Esophagus (tissue), 2 donors: Measurements from ENCODE around the gene C1QTNF7. TPM values are rescaled to one million over a fixed set of nuclear protein-coding genes. Genes with fewer than 3 reads are reported as not detected.
A peak's percentile ranks its signal among the peaks of the same experiment; 100 is the strongest.

Source experiments
- H3K27ac ChIP-seq, 2 donors: one replicate each; pipeline ENCODE4 v1.5.1; 2013; ENCODE audit warnings: low read depth in 2 of 2, mild to moderate bottlenecking in 2 of 2, inconsistent platforms in 1 of 2, low read length in 1 of 2, moderate library complexity in 1 of 2
- H3K27me3 ChIP-seq, 2 donors: one replicate each; pipeline ENCODE4 v1.6.1; 2013; ENCODE audit warnings: low read length in 2 of 2, control low read depth in 1 of 2, mild to moderate bottlenecking in 1 of 2; ENCODE audit not compliant: insufficient read depth in 2 of 2, control insufficient read depth in 1 of 2
- H3K36me3 ChIP-seq, 2 donors: one replicate each; pipeline ENCODE4 v1.6.1; 2013; ENCODE audit warnings: low read length in 1 of 2; ENCODE audit not compliant: control insufficient read depth in 2 of 2, insufficient read depth in 2 of 2
- H3K4me1 ChIP-seq, 2 donors: one replicate each; pipeline ENCODE4 v1.6.1; 2013; ENCODE audit warnings: low read length in 1 of 2; ENCODE audit not compliant: control insufficient read depth in 2 of 2, insufficient read depth in 2 of 2
- H3K4me3 ChIP-seq, 2 donors: one replicate each; pipeline ENCODE4 v1.5.1; 2013; ENCODE audit warnings: low read length in 2 of 2, mild to moderate bottlenecking in 2 of 2, low read depth in 1 of 2, moderate library complexity in 1 of 2
- H3K9me3 ChIP-seq, 2 donors: one replicate each; pipeline ENCODE4 v1.6.1; 2013; ENCODE audit warnings: mild to moderate bottlenecking in 2 of 2, low read depth in 1 of 2, low read length in 1 of 2, moderate library complexity in 1 of 2; ENCODE audit not compliant: control insufficient read depth in 2 of 2, insufficient read depth in 1 of 2
- WGBS, 2 donors: extraction: QIAGEN DNeasy Blood & Tissue Kit; methylation state at CpG; one replicate each; pipeline ENCODE4 v1.1.7; 2013; 5-methylcytosine and 5-hydroxymethylcytosine counted together
- polyA plus RNA-seq, 2 donors: library from polyadenylated mRNA; stranded (reverse); fragments of 200-250 nt; gene quantifications; one replicate each; pipeline ENCODE4 v1.2.3, GENCODE V29; 2013
- donor health status: healthy with polysubstance abuse.
- donor health status: Bipolar disorder and iron deficiency.

C1QTNF7 gene
- polyA plus RNA-seq, 2 donors = 0.85 to 1.4 TPM

GRCh38 chr4:15469402-15470127, 41.7 kb downstream of the C1QTNF7 start, which contains the start of gene CC2D2A:
Gene CC2D2A (plus strand): TSS chr4:15469882. CDS start chr4:15475933, 6,051 bp downstream.
- Histone ChIP-seq H3K4me1 (peaks cover 0 to 2% of the 10 kb centered on the region in 2 donors), H3K4me3 (peak within 1 kb of the TSS; percentile 26 to 48), H3K9me3 (no peaks in the 10 kb centered on the region), H3K27ac (peak within 1 kb of the TSS in 1 of 2 donors; percentile 20), H3K36me3 (no peaks in the 10 kb centered on the region), H3K27me3 (no peaks in the 10 kb centered on the region)
- 5 to 6% methylated on average over 14 of the region's 14 CpGs for WGBS, 2 donors

- no peaks in the 10 kb centered on the region for H3K9me3 ChIP-seq
- 6 to 8% methylated on average over 3 of the region's 3 CpGs for WGBS, 2 donors
- H3K4me3 ChIP-seq = peak overlapping the region; percentile 26 to 48
- peak overlapping the region in 1 of 2 donors; percentile 20 for H3K27ac ChIP-seq
- no peaks in the 10 kb centered on the region for H3K27me3 ChIP-seq
- no peaks in the 10 kb centered on the region for H3K36me3 ChIP-seq
- peaks cover 0 to 2% of the 10 kb centered on the region in 2 donors for H3K4me1 ChIP-seq
These were observed 42.3 kb downstream of the C1QTNF7 start for GRCh38 chr4:15470128-15470475.

GRCh38 chr4:15476396-15476795, 48.6 kb downstream of the C1QTNF7 start:
- Histone ChIP-seq H3K4me1 (peaks cover 0 to 5% of the 10 kb centered on the region in 2 donors), H3K27me3 (no peaks in the 10 kb centered on the region), H3K9me3 (no peaks in the 10 kb centered on the region), H3K27ac (no peak overlapping the region), H3K4me3 (no peak overlapping the region), H3K36me3 (no peaks in the 10 kb centered on the region)
- 71 to 72% methylated on average over 5 of the region's 5 CpGs for WGBS, 2 donors

- WGBS, 2 donors = 63 to 66% methylated on average over 5 of the region's 5 CpGs
- H3K27me3 ChIP-seq = no peaks in the 10 kb centered on the region
- H3K4me3 ChIP-seq = no peak overlapping the region
- peaks cover 0 to 5% of the 10 kb centered on the region in 2 donors for H3K4me1 ChIP-seq
- H3K27ac ChIP-seq = no peak overlapping the region
- no peaks in the 10 kb centered on the region for H3K36me3 ChIP-seq
- no peaks in the 10 kb centered on the region for H3K9me3 ChIP-seq
These were observed 50.9 kb downstream of the C1QTNF7 start for GRCh38 chr4:15478724-15479088.

GRCh38 chr4:15479089-15479912, 51.5 kb downstream of the C1QTNF7 start:
- Histone ChIP-seq H3K27ac (peak overlapping the region; percentile 43 to 74), H3K4me1 (peaks cover 0 to 5% of the 10 kb centered on the region in 2 donors), H3K9me3 (no peaks in the 10 kb centered on the region), H3K4me3 (peak overlapping the region; percentile 47 to 49), H3K27me3 (no peaks in the 10 kb centered on the region), H3K36me3 (no peaks in the 10 kb centered on the region)
- WGBS, 2 donors = 22 to 23% methylated on average over 11 of the region's 11 CpGs

- 22 to 38% methylated on average over 3 of the region's 3 CpGs for WGBS, 2 donors
- H3K9me3 ChIP-seq = no peaks in the 10 kb centered on the region
- H3K4me3 ChIP-seq = peak overlapping the region; percentile 47 to 49
- H3K4me1 ChIP-seq = peaks cover 0 to 5% of the 10 kb centered on the region in 2 donors
- peak overlapping the region; percentile 40 to 74 for H3K27ac ChIP-seq
- H3K36me3 ChIP-seq = no peaks in the 10 kb centered on the region
- no peaks in the 10 kb centered on the region for H3K27me3 ChIP-seq
These were observed 52.0 kb downstream of the C1QTNF7 start for GRCh38 chr4:15479913-15480185.

- Histone ChIP-seq H3K27me3 (no peaks in the 10 kb centered on the region), H3K27ac (no peak overlapping the region), H3K36me3 (no peaks in the 10 kb centered on the region), H3K4me1 (peaks cover 0 to 5% of the 10 kb centered on the region in 2 donors), H3K9me3 (no peaks in the 10 kb centered on the region), H3K4me3 (no peak overlapping the region)
- WGBS, 2 donors = 93 to 95% methylated on average over 2 of the region's 2 CpGs
These were observed 54.3 kb downstream of the C1QTNF7 start for GRCh38 chr4:15481961-15482745.

- H3K36me3 ChIP-seq = no peaks in the 10 kb centered on the region
- 69 to 70% methylated on average over 2 of the region's 2 CpGs for WGBS, 2 donors
- no peak overlapping the region for H3K27ac ChIP-seq
These were observed 55.0 kb downstream of the C1QTNF7 start for GRCh38 chr4:15482842-15483241.

GRCh38 chr4:15488136-15488535, 60.3 kb downstream of the C1QTNF7 start:
- peaks cover 0 to 5% of the 10 kb centered on the region in 2 donors for H3K9me3 ChIP-seq
- H3K4me1 ChIP-seq = no peaks in the 10 kb centered on the region
- H3K36me3 ChIP-seq = peaks cover 0 to 2% of the 10 kb centered on the region in 2 donors
- no peak overlapping the region for H3K4me3 ChIP-seq
- H3K27me3 ChIP-seq = no peaks in the 10 kb centered on the region
- no peak overlapping the region for H3K27ac ChIP-seq

More at GRCh38 chr4:15482842-15483241, 55.0 kb downstream of the C1QTNF7 start:
- Histone ChIP-seq H3K4me1 (peaks cover 0 to 5% of the 10 kb centered on the region in 2 donors), H3K27me3 (no peaks in the 10 kb centered on the region), H3K4me3 (no peak overlapping the region), H3K9me3 (no peaks in the 10 kb centered on the region)
